ENCODE measurements around the gene C11orf52.

GRCh38 chr11:111938687-111939160 is 20.0 kb downstream of the C11orf52 start:
- TF ChIP-seq POLR2A (IDR thresholded peaks at IDR 0.05; ENCODE audit: control extremely low read depth in 1 of 2, low read depth in 2 of 2, low read length in 2 of 2) (peak in 1 of 2 experiments; percentile 24; a peak in 1 of 3 replicates), RAD21 (IDR thresholded peaks at IDR 0.05 in 1 of 2, conservative IDR thresholded peaks at IDR 0.05 in 1 of 2; ENCODE audit: low read depth in 2 of 2, low read length in 2 of 2) (no peak), CHD2 (IDR thresholded peaks at IDR 0.05; ENCODE audit: low read length) (no peak), EZH2 (IDR thresholded peaks at IDR 0.05; ENCODE audit: low read depth, low read length, severe bottlenecking) (no peak), TAF1 (IDR thresholded peaks at IDR 0.05; ENCODE audit: low read depth, low read length) (no peak)
- TF ChIP-seq, protein P1, sequence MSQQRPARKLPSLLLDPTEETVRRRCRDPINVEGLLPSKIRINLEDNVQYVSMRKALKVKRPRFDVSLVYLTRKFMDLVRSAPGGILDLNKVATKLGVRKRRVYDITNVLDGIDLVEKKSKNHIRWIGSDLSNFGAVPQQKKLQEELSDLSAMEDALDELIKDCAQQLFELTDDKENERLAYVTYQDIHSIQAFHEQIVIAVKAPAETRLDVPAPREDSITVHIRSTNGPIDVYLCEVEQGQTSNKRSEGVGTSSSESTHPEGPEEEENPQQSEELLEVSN (IDR thresholded peaks at IDR 0.05), result no peak
- TF ChIP-seq, protein P2, sequence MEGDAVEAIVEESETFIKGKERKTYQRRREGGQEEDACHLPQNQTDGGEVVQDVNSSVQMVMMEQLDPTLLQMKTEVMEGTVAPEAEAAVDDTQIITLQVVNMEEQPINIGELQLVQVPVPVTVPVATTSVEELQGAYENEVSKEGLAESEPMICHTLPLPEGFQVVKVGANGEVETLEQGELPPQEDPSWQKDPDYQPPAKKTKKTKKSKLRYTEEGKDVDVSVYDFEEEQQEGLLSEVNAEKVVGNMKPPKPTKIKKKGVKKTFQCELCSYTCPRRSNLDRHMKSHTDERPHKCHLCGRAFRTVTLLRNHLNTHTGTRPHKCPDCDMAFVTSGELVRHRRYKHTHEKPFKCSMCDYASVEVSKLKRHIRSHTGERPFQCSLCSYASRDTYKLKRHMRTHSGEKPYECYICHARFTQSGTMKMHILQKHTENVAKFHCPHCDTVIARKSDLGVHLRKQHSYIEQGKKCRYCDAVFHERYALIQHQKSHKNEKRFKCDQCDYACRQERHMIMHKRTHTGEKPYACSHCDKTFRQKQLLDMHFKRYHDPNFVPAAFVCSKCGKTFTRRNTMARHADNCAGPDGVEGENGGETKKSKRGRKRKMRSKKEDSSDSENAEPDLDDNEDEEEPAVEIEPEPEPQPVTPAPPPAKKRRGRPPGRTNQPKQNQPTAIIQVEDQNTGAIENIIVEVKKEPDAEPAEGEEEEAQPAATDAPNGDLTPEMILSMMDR (IDR thresholded peaks at IDR 0.05; ENCODE audit: control extremely low read depth in 1 of 3, insufficient read depth in 1 of 3, low read depth in 1 of 3, low read length in 3 of 3), result no peak
